GM12878 (cell line): ENCODE results near the gene GPR141. TPM values are rescaled to one million over a fixed set of nuclear protein-coding genes. Genes with fewer than 3 reads are reported as not detected.

Experiments
- ATAC-seq: fragments of 200-7000 bp; cut with Tn5 transposase; 3 replicates; pipeline ENCODE4 v1.9.1; 2020; ENCODE audit warnings: mild to moderate bottlenecking, moderate library complexity
- BruUV-seq: library from RNA; stranded (reverse); fragments of 400-500 nt; replicated peaks from 2 replicates; lab custom pipeline; 2021; lab: Mats Ljungman, UMichigan
- CTCF ChIA-PET: fragments of 300-600 bp; sonication (Branson Sonifier 250); formaldehyde crosslinking; extraction: SDS; loops from one replicate; lab custom pipeline; 2021; ENCODE audit warnings: inconsistent platforms; lab: Yijun Ruan, JAX
- POLR2A ChIA-PET: fragments of 350-600 bp; formaldehyde crosslinking; extraction: SDS; loops from one replicate; lab custom pipeline; 2021; ENCODE audit warnings: inconsistent platforms; lab: Charles Lee
- RAD21 ChIA-PET: fragments of 300-600 bp; sonication (Branson Sonifier 250); formaldehyde crosslinking; loops from one replicate; lab custom pipeline; 2023; ENCODE audit warnings: antibody characterized with exemption; ENCODE audit not compliant: unreplicated experiment; lab: Charles Lee
- SMC1A ChIA-PET: fragments of 300-600 bp; sonication (Branson Sonifier 250); formaldehyde crosslinking; loops from one replicate; lab custom pipeline; 2023; ENCODE audit not compliant: unreplicated experiment, uncharacterized antibody; lab: Charles Lee
- DNase-seq: peaks from one replicate; pipeline ENCODE4 v3.0.0-alpha.2; 2011; ENCODE audit warnings: low read depth, low spot score
- FAIRE-seq: peaks from 3 replicates; lab custom pipeline; 2011; peaks lifted over from hg19 to GRCh38; lab: Jason Lieb, UNC
- H2AFZ ChIP-seq: 2 replicates; pipeline ENCODE4 v1.6.0; 2011; ENCODE audit warnings: low read depth, low read length, control low read depth; ENCODE audit not compliant: control insufficient read depth
- H3K27ac ChIP-seq: 2 replicates; pipeline ENCODE4 v1.5.1; 2011; ENCODE audit warnings: control low read depth; ENCODE audit not compliant: control insufficient read depth, insufficient read depth
- H3K27me3 ChIP-seq, 2 experiments: replicated peaks in 1 of 2; 2 replicates each; pipeline versions ENCODE4 v1.6.0 to v1.6.1; 2011; ENCODE audit warnings: low read length in 1 of 2; ENCODE audit not compliant: control insufficient read depth in 2 of 2, insufficient read depth in 2 of 2
- H3K36me3 ChIP-seq, 2 experiments: 2 replicates each; pipeline ENCODE4 v1.5.1; 2011; ENCODE audit warnings: low read length in 1 of 2; ENCODE audit not compliant: control insufficient read depth in 2 of 2, insufficient read depth in 2 of 2
- H3K4me1 ChIP-seq: 2 replicates; pipeline ENCODE4 v1.6.1; 2011; ENCODE audit warnings: mild to moderate bottlenecking, low read length, moderate library complexity, mixed read lengths; ENCODE audit not compliant: control insufficient read depth, insufficient read depth
- H3K4me2 ChIP-seq: 2 replicates; pipeline ENCODE4 v1.6.0; 2011; ENCODE audit warnings: control low read depth; ENCODE audit not compliant: control insufficient read depth, insufficient read depth
- H3K4me3 ChIP-seq: fragments of 200-600 bp; sonication (generic); 2 replicates; pipeline ENCODE4 v1.5.1; 2016
- H3K79me2 ChIP-seq: 2 replicates; pipeline ENCODE4 v1.6.0; 2011; ENCODE audit warnings: low read length; ENCODE audit not compliant: control insufficient read depth, insufficient read depth
- H3K9ac ChIP-seq: 2 replicates; pipeline ENCODE4 v1.8.0; 2011; ENCODE audit warnings: low read length, control low read depth, mixed read lengths; ENCODE audit not compliant: control insufficient read depth, insufficient read depth
- H3K9me3 ChIP-seq: replicated peaks from 3 replicates; pipeline ENCODE4 v1.5.1; 2011; ENCODE audit warnings: mild to moderate bottlenecking, low read length; ENCODE audit not compliant: control insufficient read depth, insufficient read depth
- H4K20me1 ChIP-seq: 2 replicates; pipeline ENCODE4 v1.6.0; 2011; ENCODE audit not compliant: control insufficient read depth, insufficient read depth
- FOXM1 ChIP-seq: IDR thresholded peaks from 2 replicates; pipeline ENCODE4 v1.6.1; 2012; ENCODE audit warnings: low read depth, mild to moderate bottlenecking, inconsistent platforms, low read length, moderate library complexity
- IKZF2 ChIP-seq, 2 experiments: fragments of 450-650 bp; IDR thresholded peaks; 2 replicates each; pipeline ENCODE4 v1.6.1; 2017; ENCODE audit warnings: mild to moderate bottlenecking in 2 of 2, moderate library complexity in 2 of 2
- JUND ChIP-seq: IDR thresholded peaks from 2 replicates; pipeline ENCODE4 v1.6.1; 2012; ENCODE audit warnings: low read depth, mild to moderate bottlenecking, low read length, improper control_type of control experiment, moderate library complexity
- KLF5 ChIP-seq: fragments of 450-650 bp; IDR thresholded peaks from 2 replicates; pipeline ENCODE4 v1.6.1; 2014; ENCODE audit warnings: mild to moderate bottlenecking; ENCODE audit not compliant: partially characterized antibody
- MYB ChIP-seq: fragments of 150-350 bp; IDR thresholded peaks from 2 replicates; pipeline ENCODE4 v1.6.1; 2014; ENCODE audit warnings: mild to moderate bottlenecking, low read depth, low read length, borderline replicate concordance
- RAD51 ChIP-seq: fragments of 450-650 bp; IDR thresholded peaks from 2 replicates; pipeline ENCODE4 v1.6.1; 2016; ENCODE audit warnings: moderate library complexity, mild to moderate bottlenecking, inconsistent platforms
- RB1 ChIP-seq: fragments of 450-650 bp; formaldehyde crosslinking; IDR thresholded peaks from 2 replicates; pipeline ENCODE4 v1.6.1; 2017; ENCODE audit warnings: mild to moderate bottlenecking, borderline replicate concordance
- RBBP5 ChIP-seq: fragments of 200-600 bp; sonication (generic); conservative IDR thresholded peaks from 2 replicates; pipeline ENCODE4 v1.6.1; 2016
- SMC3 ChIP-seq: IDR thresholded peaks from 2 replicates; pipeline ENCODE4 v1.6.1; 2011; ENCODE audit warnings: low read length, improper control_type of control experiment, borderline replicate concordance
- SUPT20H ChIP-seq: IDR thresholded peaks from 2 replicates; pipeline ENCODE4 v1.6.1; 2011; ENCODE audit warnings: low read depth, mild to moderate bottlenecking, low read length, moderate library complexity, borderline replicate concordance; ENCODE audit not compliant: control insufficient read depth
- WGBS: methylation state at CpG from one replicate; pipeline ENCODE4 v1.1.6; 2016; ENCODE audit warnings: low lambda C conversion rate; ENCODE audit not compliant: insufficient replicate concordance, insufficient coverage; ENCODE audit errors: missing lambda C conversion rate; 5-methylcytosine and 5-hydroxymethylcytosine counted together
- in situ Hi-C: fragments of 300-500 bp; cut with MboI; formaldehyde crosslinking; loops from 9 replicates; pipeline ENCODE4 v1.14.3; 2018; ENCODE audit warnings: mixed read lengths
- intact Hi-C: fragments of 100-400 bp; cut with micrococcal nuclease; formaldehyde crosslinking; loops from one replicate; pipeline ENCODE4 v1.14.2; 2022; ENCODE audit not compliant: unreplicated experiment
- polyA plus RNA-seq, 11 experiments: library from polyadenylated mRNA; depleted of rRNA in 4 of 11; unstranded in 6 of 11; stranded (reverse) in 5 of 11; fragments of >200 nt; fragmentation: Nextera tagmentation in 4 of 11; fragmentation: Illumina TruSeq in 1 of 11; extraction: Ambion mirVana in 4 of 11; extraction: Trizol in 1 of 11; gene quantifications; 1 replicate in 1 of 11; 2 replicates in 10 of 11; pipeline versions ENCODE4 v1.2.1 to v1.2.3, GENCODE V29; 2011 to 2016; ENCODE audit warnings: inconsistent platforms in 2 of 11, missing spikeins in 2 of 11, low read depth in 1 of 11
- total RNA-seq, 4 experiments: library from RNA; depleted of rRNA in 3 of 4; stranded (reverse); fragments of >200 nt in 3 of 4; fragmentation: Illumina TruSeq in 1 of 4; extraction: Trizol in 1 of 4; gene quantifications; 2 replicates each; pipeline versions ENCODE4 v1.2.1 to v1.2.3, GENCODE V29; 2013 to 2021
- TF ChIP-seq, protein P1 (sequence below): fragments of 450-650 bp; IDR thresholded peaks from 2 replicates; pipeline ENCODE4 v1.6.1; 2017; ENCODE audit warnings: mild to moderate bottlenecking, moderate library complexity
- TF ChIP-seq, protein P2 (sequence below): IDR thresholded peaks from 2 replicates; pipeline ENCODE4 v1.6.1; 2011; ENCODE audit warnings: mild to moderate bottlenecking, low read depth, low read length, moderate library complexity; ENCODE audit not compliant: insufficient replicate concordance
- TF ChIP-seq, protein P3 (sequence below): IDR thresholded peaks from 2 replicates; pipeline ENCODE4 v1.6.1; 2012; ENCODE audit warnings: low read depth, low read length, improper control_type of control experiment
- TF ChIP-seq, protein P4 (sequence below): fragments of 450-650 bp; formaldehyde crosslinking; IDR thresholded peaks from 2 replicates; pipeline ENCODE4 v1.5.0; 2022; ENCODE audit warnings: mild to moderate bottlenecking, missing genetic modification characterization

GPR141 gene
- total and polyA plus RNA-seq, 10 of the 15 experiments (the other 5 are each of a cell fraction or from before 2014, with no cell fraction given), result 0.56 to 3.9 (median 1.2) TPM

DNA sequence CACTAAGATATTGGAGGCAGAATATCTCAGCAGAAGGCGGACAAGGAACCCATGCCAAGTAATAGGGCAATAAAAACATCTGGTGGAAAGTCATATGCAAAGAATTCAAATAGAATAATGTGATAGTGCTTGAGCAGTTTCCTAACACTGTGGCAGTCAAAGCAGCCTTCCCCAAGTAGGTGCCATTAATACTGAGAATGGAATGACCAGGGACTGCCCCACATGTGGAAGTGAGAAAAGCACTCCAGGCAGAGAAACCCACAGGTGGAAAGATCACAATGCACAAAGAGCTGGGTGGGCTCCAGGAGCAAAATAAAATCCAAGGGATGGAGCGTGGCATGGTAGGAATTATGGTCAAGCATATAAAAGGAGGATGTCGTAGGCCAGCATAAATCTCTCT is 100.4 kb downstream of the GPR141 start:
- DNase-seq (peak; percentile 51), FAIRE-seq (no peak), ATAC-seq (peak; percentile 61)
- CTCF ChIA-PET, result interaction anchor here (0.8 to 4.3 kb wide), 6 partner anchors 16 to 77 kb away, joined by 3 to 26 read pairs (median 4); no protein-coding TSS in a partner anchor
- intact Hi-C loops (no loop called here), in situ Hi-C loops (no loop called here)
- BruUV-seq, result no TSS peak
- Histone ChIP-seq H3K4me1 (peaks cover 50% of the 10 kb centered on the region), H3K27me3 (no peaks in the 10 kb centered on the region), H3K4me2 (peak overlapping the region; percentile 26), H3K9me3 (no peaks in the 10 kb centered on the region; the same call in none of the 3 replicates), H3K9ac (no peak overlapping the region), H3K4me3 (no peak overlapping the region), H3K79me2 (no peaks in the 10 kb centered on the region), H4K20me1 (no peaks in the 10 kb centered on the region), H3K36me3 (no peaks in the 10 kb centered on the region), H2AFZ (no peak overlapping the region), H3K27ac (peak overlapping the region; percentile 63)
- WGBS, result 67% methylated on average over 3 of the region's 3 CpGs
- POLR2A ChIA-PET, result interaction anchor here (0.7 to 1.4 kb wide), 4 partner anchors 25 to 43 kb away, joined by 3 to 4 read pairs (median 4); no protein-coding TSS in a partner anchor
- RAD21 ChIA-PET, result interaction anchor here (1.0 to 3.0 kb wide), 5 partner anchors 12 to 48 kb away, joined by 3 to 15 read pairs (median 4); no protein-coding TSS in a partner anchor
- SMC1A ChIA-PET, result interaction anchor here (1.0 to 8.8 kb wide), 11 partner anchors 13 to 212 kb away, joined by 3 to 193 read pairs (median 4); partner anchors contain the start of gene GPR141
- TF ChIP-seq RB1, result no peak
- no peak for TF ChIP-seq RBBP5
- TF ChIP-seq RAD51, result no peak
- no peak for TF ChIP-seq KLF5
- no peak for TF ChIP-seq MYB
- no peak for TF ChIP-seq SUPT20H
- TF ChIP-seq, protein P1, sequence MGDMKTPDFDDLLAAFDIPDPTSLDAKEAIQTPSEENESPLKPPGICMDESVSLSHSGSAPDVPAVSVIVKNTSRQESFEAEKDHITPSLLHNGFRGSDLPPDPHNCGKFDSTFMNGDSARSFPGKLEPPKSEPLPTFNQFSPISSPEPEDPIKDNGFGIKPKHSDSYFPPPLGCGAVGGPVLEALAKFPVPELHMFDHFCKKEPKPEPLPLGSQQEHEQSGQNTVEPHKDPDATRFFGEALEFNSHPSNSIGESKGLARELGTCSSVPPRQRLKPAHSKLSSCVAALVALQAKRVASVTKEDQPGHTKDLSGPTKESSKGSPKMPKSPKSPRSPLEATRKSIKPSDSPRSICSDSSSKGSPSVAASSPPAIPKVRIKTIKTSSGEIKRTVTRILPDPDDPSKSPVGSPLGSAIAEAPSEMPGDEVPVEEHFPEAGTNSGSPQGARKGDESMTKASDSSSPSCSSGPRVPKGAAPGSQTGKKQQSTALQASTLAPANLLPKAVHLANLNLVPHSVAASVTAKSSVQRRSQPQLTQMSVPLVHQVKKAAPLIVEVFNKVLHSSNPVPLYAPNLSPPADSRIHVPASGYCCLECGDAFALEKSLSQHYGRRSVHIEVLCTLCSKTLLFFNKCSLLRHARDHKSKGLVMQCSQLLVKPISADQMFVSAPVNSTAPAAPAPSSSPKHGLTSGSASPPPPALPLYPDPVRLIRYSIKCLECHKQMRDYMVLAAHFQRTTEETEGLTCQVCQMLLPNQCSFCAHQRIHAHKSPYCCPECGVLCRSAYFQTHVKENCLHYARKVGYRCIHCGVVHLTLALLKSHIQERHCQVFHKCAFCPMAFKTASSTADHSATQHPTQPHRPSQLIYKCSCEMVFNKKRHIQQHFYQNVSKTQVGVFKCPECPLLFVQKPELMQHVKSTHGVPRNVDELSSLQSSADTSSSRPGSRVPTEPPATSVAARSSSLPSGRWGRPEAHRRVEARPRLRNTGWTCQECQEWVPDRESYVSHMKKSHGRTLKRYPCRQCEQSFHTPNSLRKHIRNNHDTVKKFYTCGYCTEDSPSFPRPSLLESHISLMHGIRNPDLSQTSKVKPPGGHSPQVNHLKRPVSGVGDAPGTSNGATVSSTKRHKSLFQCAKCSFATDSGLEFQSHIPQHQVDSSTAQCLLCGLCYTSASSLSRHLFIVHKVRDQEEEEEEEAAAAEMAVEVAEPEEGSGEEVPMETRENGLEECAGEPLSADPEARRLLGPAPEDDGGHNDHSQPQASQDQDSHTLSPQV, result no peak
- TF ChIP-seq, protein P2, sequence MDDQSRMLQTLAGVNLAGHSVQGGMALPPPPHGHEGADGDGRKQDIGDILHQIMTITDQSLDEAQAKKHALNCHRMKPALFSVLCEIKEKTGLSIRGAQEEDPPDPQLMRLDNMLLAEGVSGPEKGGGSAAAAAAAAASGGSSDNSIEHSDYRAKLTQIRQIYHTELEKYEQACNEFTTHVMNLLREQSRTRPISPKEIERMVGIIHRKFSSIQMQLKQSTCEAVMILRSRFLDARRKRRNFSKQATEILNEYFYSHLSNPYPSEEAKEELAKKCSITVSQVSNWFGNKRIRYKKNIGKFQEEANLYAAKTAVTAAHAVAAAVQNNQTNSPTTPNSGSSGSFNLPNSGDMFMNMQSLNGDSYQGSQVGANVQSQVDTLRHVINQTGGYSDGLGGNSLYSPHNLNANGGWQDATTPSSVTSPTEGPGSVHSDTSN, result no peak
- TF ChIP-seq, protein P3, sequence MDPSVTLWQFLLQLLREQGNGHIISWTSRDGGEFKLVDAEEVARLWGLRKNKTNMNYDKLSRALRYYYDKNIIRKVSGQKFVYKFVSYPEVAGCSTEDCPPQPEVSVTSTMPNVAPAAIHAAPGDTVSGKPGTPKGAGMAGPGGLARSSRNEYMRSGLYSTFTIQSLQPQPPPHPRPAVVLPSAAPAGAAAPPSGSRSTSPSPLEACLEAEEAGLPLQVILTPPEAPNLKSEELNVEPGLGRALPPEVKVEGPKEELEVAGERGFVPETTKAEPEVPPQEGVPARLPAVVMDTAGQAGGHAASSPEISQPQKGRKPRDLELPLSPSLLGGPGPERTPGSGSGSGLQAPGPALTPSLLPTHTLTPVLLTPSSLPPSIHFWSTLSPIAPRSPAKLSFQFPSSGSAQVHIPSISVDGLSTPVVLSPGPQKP, result no peak
- no peak for TF ChIP-seq JUND
- no peak for TF ChIP-seq SMC3
- TF ChIP-seq FOXM1, result 0 out of 2 replicates have a peak, but pooled peaks have one; percentile 49
- TF ChIP-seq IKZF2 (IDR thresholded peaks at IDR 0.05), result peak; percentile 81 to 83
- TF ChIP-seq, protein P4, sequence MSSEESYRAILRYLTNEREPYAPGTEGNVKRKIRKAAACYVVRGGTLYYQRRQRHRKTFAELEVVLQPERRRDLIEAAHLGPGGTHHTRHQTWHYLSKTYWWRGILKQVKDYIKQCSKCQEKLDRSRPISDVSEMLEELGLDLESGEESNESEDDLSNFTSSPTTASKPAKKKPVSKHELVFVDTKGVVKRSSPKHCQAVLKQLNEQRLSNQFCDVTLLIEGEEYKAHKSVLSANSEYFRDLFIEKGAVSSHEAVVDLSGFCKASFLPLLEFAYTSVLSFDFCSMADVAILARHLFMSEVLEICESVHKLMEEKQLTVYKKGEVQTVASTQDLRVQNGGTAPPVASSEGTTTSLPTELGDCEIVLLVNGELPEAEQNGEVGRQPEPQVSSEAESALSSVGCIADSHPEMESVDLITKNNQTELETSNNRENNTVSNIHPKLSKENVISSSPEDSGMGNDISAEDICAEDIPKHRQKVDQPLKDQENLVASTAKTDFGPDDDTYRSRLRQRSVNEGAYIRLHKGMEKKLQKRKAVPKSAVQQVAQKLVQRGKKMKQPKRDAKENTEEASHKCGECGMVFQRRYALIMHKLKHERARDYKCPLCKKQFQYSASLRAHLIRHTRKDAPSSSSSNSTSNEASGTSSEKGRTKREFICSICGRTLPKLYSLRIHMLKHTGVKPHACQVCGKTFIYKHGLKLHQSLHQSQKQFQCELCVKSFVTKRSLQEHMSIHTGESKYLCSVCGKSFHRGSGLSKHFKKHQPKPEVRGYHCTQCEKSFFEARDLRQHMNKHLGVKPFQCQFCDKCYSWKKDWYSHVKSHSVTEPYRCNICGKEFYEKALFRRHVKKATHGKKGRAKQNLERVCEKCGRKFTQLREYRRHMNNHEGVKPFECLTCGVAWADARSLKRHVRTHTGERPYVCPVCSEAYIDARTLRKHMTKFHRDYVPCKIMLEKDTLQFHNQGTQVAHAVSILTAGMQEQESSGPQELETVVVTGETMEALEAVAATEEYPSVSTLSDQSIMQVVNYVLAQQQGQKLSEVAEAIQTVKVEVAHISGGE (CRISPR knock-in tag), result no peak
